ENCODE measurements around the gene TMCO1. TPM values are rescaled to one million over a fixed set of nuclear protein-coding genes. Genes with fewer than 3 reads are reported as not detected.

TMCO1 gene
- 406 and 436 TPM in 2 replicates for polyA plus RNA-seq

GRCh38 chr1:165768513-165769394 lies at the start of gene TMCO1:
TSS of gene TMCO1 (minus strand) at chr1:165768868. CDS start at chr1:165768751, 117 bp downstream.

GRCh38 chr1:165697881-165698760 lies 70.5 kb downstream of the TMCO1 start, which contains the start of gene ALDH9A1:
TSS of gene ALDH9A1 (minus strand) at chr1:165698562. CDS start at chr1:165698558, 4 bp downstream.

Other genes starting within 250 kb of the TMCO1 start
- gene LRRC52, start 224.9 kb downstream of the TMCO1 start, polyA plus RNA-seq = not detected in 2 replicates
- 945 and 1,054 TPM in 2 replicates for gene MGST3, start 137.6 kb downstream of the TMCO1 start, polyA plus RNA-seq
- 42.1 and 43.5 TPM in 2 replicates for gene ALDH9A1, start 70.3 kb downstream of the TMCO1 start, polyA plus RNA-seq
- 24.5 and 37.9 TPM in 2 replicates for gene UCK2, start 58.7 kb upstream of the TMCO1 start, polyA plus RNA-seq

All from Purkinje cell (primary cell).